Trophoblast cell (in vitro differentiated cells and primary cell): ENCODE data around the gene RRP8.

Experiments used
- DNase-seq, 2 donors: peaks; one replicate each; pipeline ENCODE4 v3.0.0-alpha.2; 2016
- H2AFZ ChIP-seq: 2 replicates; pipeline ENCODE4 v1.6.1; 2013; ENCODE audit warnings: low read length, moderate library complexity, mild to moderate bottlenecking; ENCODE audit not compliant: insufficient read depth, poor library complexity
- H2AK5ac ChIP-seq: 2 replicates; pipeline ENCODE4 v1.6.1; 2013; ENCODE audit warnings: mild to moderate bottlenecking, low read length
- H2BK120ac ChIP-seq: 2 replicates; pipeline ENCODE4 v1.6.1; 2013; ENCODE audit warnings: low read length, mild to moderate bottlenecking, moderate library complexity; ENCODE audit not compliant: insufficient read depth, poor library complexity
- H2BK12ac ChIP-seq: 2 replicates; pipeline ENCODE4 v1.6.1; 2013; ENCODE audit warnings: mild to moderate bottlenecking, low read length, moderate library complexity
- H2BK5ac ChIP-seq: 2 replicates; pipeline ENCODE4 v1.6.1; 2013; ENCODE audit warnings: low read length, low read depth, moderate library complexity, mild to moderate bottlenecking; ENCODE audit not compliant: poor library complexity
- H3K14ac ChIP-seq: 2 replicates; pipeline ENCODE4 v1.6.1; 2013; ENCODE audit warnings: mild to moderate bottlenecking, low read length
- H3K18ac ChIP-seq: 2 replicates; pipeline ENCODE4 v1.6.1; 2013; ENCODE audit warnings: mild to moderate bottlenecking, low read length
- H3K23ac ChIP-seq: 2 replicates; pipeline ENCODE4 v1.6.1; 2013; ENCODE audit warnings: low read length
- H3K27ac ChIP-seq: 2 replicates; pipeline ENCODE4 v1.5.1; 2013; ENCODE audit warnings: low read depth, mild to moderate bottlenecking, inconsistent platforms, low read length, moderate library complexity
- H3K27me3 ChIP-seq: 2 replicates; pipeline ENCODE4 v1.6.1; 2013; ENCODE audit warnings: inconsistent platforms, mild to moderate bottlenecking, low read length, moderate library complexity; ENCODE audit not compliant: insufficient read depth
- H3K36me3 ChIP-seq, 2 experiments: 1 replicate in 1 of 2; 2 replicates in 1 of 2; pipeline ENCODE4 v1.6.1; 2013; ENCODE audit warnings: low read length in 2 of 2, mild to moderate bottlenecking in 2 of 2, moderate library complexity in 1 of 2; ENCODE audit not compliant: insufficient read depth in 2 of 2, control insufficient read depth in 1 of 2
- H3K4ac ChIP-seq: 2 replicates; pipeline ENCODE4 v1.6.1; 2013; ENCODE audit warnings: low read depth, mild to moderate bottlenecking, low read length, moderate library complexity
- H3K4me1 ChIP-seq, 2 experiments: 1 replicate in 1 of 2; 2 replicates in 1 of 2; pipeline ENCODE4 v1.6.1; 2013; ENCODE audit warnings: low read length in 2 of 2, mild to moderate bottlenecking in 2 of 2, moderate library complexity in 1 of 2; ENCODE audit not compliant: insufficient read depth in 2 of 2, control insufficient read depth in 1 of 2
- H3K4me2 ChIP-seq: 2 replicates; pipeline ENCODE4 v1.6.1; 2013; ENCODE audit warnings: inconsistent platforms, mild to moderate bottlenecking, low read length, moderate library complexity
- H3K4me3 ChIP-seq: 2 replicates; pipeline ENCODE4 v1.5.1; 2013; ENCODE audit warnings: mild to moderate bottlenecking, low read depth, low read length, inconsistent platforms
- H3K79me1 ChIP-seq: one replicate; pipeline ENCODE4 v1.6.1; 2013; ENCODE audit warnings: low read length
- H3K79me2 ChIP-seq: 2 replicates; pipeline ENCODE4 v1.6.1; 2013; ENCODE audit warnings: low read length, mild to moderate bottlenecking; ENCODE audit not compliant: control insufficient read depth, insufficient read depth, poor library complexity
- H3K9ac ChIP-seq: 2 replicates; pipeline ENCODE4 v1.6.1; 2013; ENCODE audit warnings: mild to moderate bottlenecking, low read length
- H3K9me3 ChIP-seq: 2 replicates; pipeline ENCODE4 v1.6.1; 2013; ENCODE audit warnings: low read depth, mild to moderate bottlenecking, control low read depth, inconsistent platforms, low read length; ENCODE audit not compliant: insufficient read depth
- H4K12ac ChIP-seq: 2 replicates; pipeline ENCODE4 v1.6.1; 2013; ENCODE audit warnings: low read depth, mild to moderate bottlenecking, low read length, moderate library complexity
- H4K8ac ChIP-seq: 2 replicates; pipeline ENCODE4 v1.6.1; 2013; ENCODE audit warnings: low read depth, mild to moderate bottlenecking, low read length, moderate library complexity
- H4K91ac ChIP-seq: one replicate; pipeline ENCODE4 v1.6.1; 2013; ENCODE audit warnings: low read depth, mild to moderate bottlenecking, low read length, moderate library complexity
- WGBS: extraction: QIAGEN DNeasy Blood & Tissue Kit; methylation state at CpG from one replicate; pipeline ENCODE4 v1.1.7; 2013; ENCODE audit warnings: missing lambda C conversion rate; ENCODE audit not compliant: insufficient read length, insufficient coverage; ENCODE audit errors: extremely low coverage; 5-methylcytosine and 5-hydroxymethylcytosine counted together

The RRP8 gene

GRCh38 chr11:6629573-6629891, 26.1 kb upstream of the RRP8 start:
- Histone ChIP-seq H3K36me3 (peaks cover 2 to 3% of the 10 kb centered on the region in 2 experiments), H4K12ac (no peak overlapping the region), H4K8ac (no peak overlapping the region), H2AFZ (no peak overlapping the region), H3K27ac (no peak overlapping the region), H3K79me2 (no peaks in the 10 kb centered on the region), H4K91ac (no peak overlapping the region), H3K18ac (no peak overlapping the region), H3K4me1 (peaks cover 6 to 10% of the 10 kb centered on the region in 2 experiments), H3K9ac (no peak overlapping the region), H2BK120ac (no peak overlapping the region), H2BK12ac (no peak overlapping the region), H3K23ac (no peak overlapping the region), H3K4ac (no peak overlapping the region), H3K79me1 (no peaks in the 10 kb centered on the region), H3K14ac (no peak overlapping the region), H3K4me3 (no peak overlapping the region), H2BK5ac (no peak overlapping the region), H3K4me2 (no peak overlapping the region), H3K9me3 (peaks cover 23% of the 10 kb centered on the region), H3K27me3 (peaks cover 29% of the 10 kb centered on the region), H2AK5ac (no peak overlapping the region)
- no CpG with 5 or more reads among the region's 24 CpGs for whole genome bisulfite sequencing
- DNase-seq = no peak

- Histone ChIP-seq H2AK5ac (no peak overlapping the region), H2BK5ac (no peak overlapping the region), H3K23ac (no peak overlapping the region), H3K14ac (no peak overlapping the region), H4K8ac (no peak overlapping the region), H3K9ac (no peak overlapping the region), H3K27ac (no peak overlapping the region), H3K79me1 (no peaks in the 10 kb centered on the region), H3K79me2 (no peaks in the 10 kb centered on the region), H4K12ac (no peak overlapping the region), H3K27me3 (peaks cover 29% of the 10 kb centered on the region), H2BK120ac (no peak overlapping the region), H3K4ac (no peak overlapping the region), H3K4me3 (no peak overlapping the region), H3K4me2 (no peak overlapping the region), H2BK12ac (no peak overlapping the region), H3K18ac (no peak overlapping the region), H2AFZ (no peak overlapping the region), H3K36me3 (peaks cover 2 to 3% of the 10 kb centered on the region in 2 experiments), H3K4me1 (peaks cover 6 to 10% of the 10 kb centered on the region in 2 experiments), H3K9me3 (peaks cover 21% of the 10 kb centered on the region), H4K91ac (no peak overlapping the region)
- WGBS = no CpG with 5 or more reads among the region's 4 CpGs
- no peak for DNase-seq
These were observed 25.1 kb upstream of the RRP8 start for GRCh38 chr11:6628526-6628925.

GRCh38 chr11:6627762-6628241, 24.4 kb upstream of the RRP8 start:
- Histone ChIP-seq H3K27ac (no peak overlapping the region), H3K36me3 (peaks cover 2 to 3% of the 10 kb centered on the region in 2 experiments), H3K4me3 (no peak overlapping the region), H4K12ac (no peak overlapping the region), H2BK120ac (no peak overlapping the region), H3K4me1 (peaks cover 6 to 10% of the 10 kb centered on the region in 2 experiments), H3K4me2 (no peak overlapping the region), H3K18ac (no peak overlapping the region), H4K8ac (no peak overlapping the region), H2BK12ac (no peak overlapping the region), H3K9me3 (peaks cover 21% of the 10 kb centered on the region), H3K14ac (no peak overlapping the region), H2AFZ (no peak overlapping the region), H3K27me3 (peaks cover 29% of the 10 kb centered on the region), H2BK5ac (no peak overlapping the region), H3K79me1 (no peaks in the 10 kb centered on the region), H4K91ac (no peak overlapping the region), H3K9ac (no peak overlapping the region), H3K23ac (no peak overlapping the region), H2AK5ac (no peak overlapping the region), H3K79me2 (no peaks in the 10 kb centered on the region), H3K4ac (no peak overlapping the region)
- no CpG with 5 or more reads among the region's 2 CpGs for WGBS
- no peak for DNase-seq

GRCh38 chr11:6626971-6627761, 23.8 kb upstream of the RRP8 start:
- no peak overlapping the region for H3K4me2 ChIP-seq
- H3K18ac ChIP-seq = no peak overlapping the region
- H3K27ac ChIP-seq = no peak overlapping the region
- H3K4ac ChIP-seq = no peak overlapping the region
- no peak overlapping the region for H2BK5ac ChIP-seq
- peaks cover 6 to 10% of the 10 kb centered on the region in 2 experiments for H3K4me1 ChIP-seq
- H2AFZ ChIP-seq = no peak overlapping the region
- H2BK12ac ChIP-seq = no peak overlapping the region
- H3K4me3 ChIP-seq = no peak overlapping the region
- H3K23ac ChIP-seq = no peak overlapping the region
- no peak overlapping the region for H4K12ac ChIP-seq
- H4K91ac ChIP-seq = no peak overlapping the region
- no CpG with 5 or more reads among the region's 19 CpGs for WGBS
- no peak overlapping the region for H3K9ac ChIP-seq
- H3K14ac ChIP-seq = no peak overlapping the region
- peaks cover 29% of the 10 kb centered on the region for H3K27me3 ChIP-seq
- H3K36me3 ChIP-seq = peaks cover under 1 to 2% of the 10 kb centered on the region in 2 experiments
- H3K79me1 ChIP-seq = no peaks in the 10 kb centered on the region
- no peak overlapping the region for H4K8ac ChIP-seq
- no peak overlapping the region for H2AK5ac ChIP-seq
- H2BK120ac ChIP-seq = no peak overlapping the region
- H3K79me2 ChIP-seq = no peaks in the 10 kb centered on the region
- H3K9me3 ChIP-seq = peaks cover 20% of the 10 kb centered on the region
- DNase-seq = no peak
